Right lung (tissue), 5 donors: ENCODE measurements around the gene SPSB2. TPM values are rescaled to one million over a fixed set of nuclear protein-coding genes. Genes with fewer than 3 reads are reported as not detected.

ENCODE experiments used
- DNase-seq, 2 donors: peaks; one replicate each; pipeline ENCODE4 v3.0.0-alpha.2; 2013
- polyA plus RNA-seq, 5 donors: library from polyadenylated mRNA; unstranded; fragments of 120-200 nt; gene quantifications; one replicate each; pipeline versions ENCODE4 v1.2.1 to v1.2.3, GENCODE V29; 2013; ENCODE audit warnings: inconsistent platforms in 1 of 5, low replicate concordance in 1 of 5; ENCODE audit not compliant: insufficient read length in 5 of 5, insufficient read depth in 1 of 5

SPSB2 gene
- polyA plus RNA-seq, 5 donors, result 4.1 to 17.1 (median 5.6) TPM

- no peak for DNase-seq
Observed at GRCh38 chr12:6834254-6834653, 38.8 kb downstream of the SPSB2 start.

- no peak for DNase-seq
Observed at GRCh38 chr12:6833189-6833890, 39.8 kb downstream of the SPSB2 start.

- no peak for DNase-seq
Observed at GRCh38 chr12:6832125-6832524, 41.0 kb downstream of the SPSB2 start.

DNA sequence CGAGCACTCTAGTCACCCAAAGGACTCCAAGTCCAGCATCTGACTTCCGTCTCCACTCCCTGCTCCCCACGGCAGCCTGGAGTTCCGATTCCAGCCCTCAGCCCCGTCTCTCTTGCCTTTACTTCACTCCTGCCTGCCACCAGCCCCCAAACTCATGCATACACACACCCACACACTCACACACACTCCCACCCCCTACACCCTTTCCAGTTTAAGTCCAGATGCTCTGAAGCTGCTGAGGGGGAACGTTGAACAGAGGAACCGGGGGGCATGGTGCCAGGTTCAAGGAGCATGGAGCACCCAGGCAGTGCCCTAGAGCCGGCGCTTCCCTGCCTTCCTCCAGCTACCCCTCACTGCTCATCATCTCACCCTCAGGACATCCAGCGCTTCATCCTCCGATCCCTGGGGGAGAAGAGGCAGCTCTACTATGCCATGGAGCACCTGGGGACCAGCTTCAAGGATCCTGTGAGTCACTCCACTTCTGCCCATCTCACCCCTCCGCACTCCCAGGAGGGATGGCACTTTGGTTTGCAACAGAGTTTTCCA is 41.6 kb downstream of the SPSB2 start:
- no peak for DNase-seq

GRCh38 chr12:6830999-6831398 is 42.1 kb downstream of the SPSB2 start:
- no peak for DNase-seq

DNA sequence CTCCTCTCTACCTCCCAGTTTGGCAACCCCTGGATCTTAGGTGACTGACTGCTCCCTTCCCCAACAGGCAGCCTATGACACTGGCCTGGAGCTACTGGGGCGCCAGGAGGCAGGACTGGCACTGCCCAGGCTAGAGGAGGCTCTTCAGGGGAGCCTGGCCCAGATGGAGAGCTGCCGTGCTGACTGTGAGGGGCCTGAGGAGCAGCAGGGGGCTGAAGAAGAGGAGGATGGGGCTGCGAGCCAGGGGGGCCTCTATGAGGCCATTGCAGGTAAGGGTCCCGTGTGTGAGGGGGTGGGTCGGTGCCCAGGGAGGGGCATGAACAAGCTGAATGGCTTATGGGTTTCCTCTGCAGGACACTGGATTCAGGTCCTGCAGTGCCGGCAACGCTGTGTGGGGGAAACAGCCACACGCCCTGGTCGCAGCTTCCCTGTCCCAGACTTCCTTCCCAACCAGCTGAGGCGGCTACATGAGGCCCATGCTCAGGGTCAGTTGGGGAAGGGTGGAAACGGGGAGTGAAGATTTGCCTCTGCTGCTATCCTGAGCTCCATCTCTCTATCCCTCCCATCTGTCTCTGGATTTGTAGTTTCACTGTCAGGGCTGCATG is 42.7 kb downstream of the SPSB2 start:
- no peak for DNase-seq

- DNase-seq, result no peak
Observed at GRCh38 chr12:6829536-6830220, 43.4 kb downstream of the SPSB2 start.

GRCh38 chr12:6828781-6829535 is 44.1 kb downstream of the SPSB2 start:
- peak; percentile 37 to 54 for DNase-seq

DNA sequence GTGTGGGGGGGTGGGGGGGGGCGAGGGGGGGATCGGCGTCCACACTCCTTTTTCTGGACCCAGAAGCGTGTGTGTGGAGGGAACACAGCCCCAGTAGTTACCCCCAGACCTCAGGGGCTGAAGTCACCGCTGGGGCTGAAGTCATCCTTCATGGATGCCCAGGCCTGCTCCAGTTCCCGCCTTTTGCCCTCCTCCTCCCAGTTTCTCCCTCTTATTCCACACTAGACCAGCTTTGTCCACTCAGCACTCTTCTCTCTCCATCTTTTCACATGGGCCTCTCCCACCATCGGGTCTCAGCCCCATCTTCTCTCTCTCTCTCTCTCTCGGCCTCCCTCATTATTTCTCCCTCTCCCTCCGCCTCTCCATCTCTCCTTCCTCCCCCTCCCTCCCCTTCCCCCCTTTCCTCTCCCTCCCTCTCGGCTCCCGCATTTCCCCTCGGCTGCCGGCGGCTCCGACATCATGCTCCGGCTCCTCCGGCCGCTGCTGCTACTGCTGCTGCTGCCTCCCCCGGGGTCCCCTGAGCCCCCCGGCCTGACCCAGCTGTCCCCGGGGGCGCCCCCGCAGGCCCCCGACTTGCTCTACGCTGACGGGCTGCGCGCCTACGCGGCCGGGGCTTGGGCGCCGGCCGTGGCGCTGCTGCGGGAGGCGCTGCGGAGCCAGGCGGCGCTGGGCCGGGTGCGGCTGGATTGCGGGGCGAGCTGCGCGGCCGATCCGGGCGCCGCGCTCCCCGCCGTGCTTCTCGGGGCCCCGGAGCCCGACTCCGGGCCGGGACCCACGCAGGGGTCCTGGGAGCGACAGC is 44.9 kb downstream of the SPSB2 start, which contains the start of gene P3H3:
Gene P3H3, plus strand, starts transcription at position 426 of the 799 bp plus-strand sequence. Its CDS starts 34 bp downstream, at position 460.
- peak; percentile 47 to 55 for DNase-seq

DNA sequence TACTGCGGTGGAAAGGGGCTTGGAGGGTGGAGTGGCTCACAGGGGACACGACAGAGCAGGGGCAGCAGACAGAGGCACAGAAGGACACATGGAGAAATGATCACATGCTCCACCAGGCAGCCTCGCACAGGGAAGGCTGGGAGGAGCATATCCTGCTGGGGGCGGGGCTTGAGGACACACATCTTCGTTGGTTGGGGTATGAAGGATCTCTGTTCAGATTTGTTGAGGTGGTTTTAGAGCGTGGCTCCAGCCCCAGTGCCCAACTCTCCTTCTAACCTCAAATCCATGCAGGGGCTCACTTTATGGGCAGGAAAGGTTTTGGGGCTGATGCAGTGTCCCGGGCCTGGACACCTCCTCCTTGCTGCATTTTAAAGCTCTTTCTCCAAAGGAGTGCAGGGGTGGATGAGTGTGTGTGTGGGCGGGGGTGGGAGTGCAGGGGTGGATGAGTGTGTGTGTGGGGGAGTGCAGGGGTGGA is 45.6 kb downstream of the SPSB2 start:
- peak in 1 of 2 donors; percentile 54 for DNase-seq

GRCh38 chr12:6826734-6827436 is 46.2 kb downstream of the SPSB2 start:
- DNase-seq, result no peak

DNA sequence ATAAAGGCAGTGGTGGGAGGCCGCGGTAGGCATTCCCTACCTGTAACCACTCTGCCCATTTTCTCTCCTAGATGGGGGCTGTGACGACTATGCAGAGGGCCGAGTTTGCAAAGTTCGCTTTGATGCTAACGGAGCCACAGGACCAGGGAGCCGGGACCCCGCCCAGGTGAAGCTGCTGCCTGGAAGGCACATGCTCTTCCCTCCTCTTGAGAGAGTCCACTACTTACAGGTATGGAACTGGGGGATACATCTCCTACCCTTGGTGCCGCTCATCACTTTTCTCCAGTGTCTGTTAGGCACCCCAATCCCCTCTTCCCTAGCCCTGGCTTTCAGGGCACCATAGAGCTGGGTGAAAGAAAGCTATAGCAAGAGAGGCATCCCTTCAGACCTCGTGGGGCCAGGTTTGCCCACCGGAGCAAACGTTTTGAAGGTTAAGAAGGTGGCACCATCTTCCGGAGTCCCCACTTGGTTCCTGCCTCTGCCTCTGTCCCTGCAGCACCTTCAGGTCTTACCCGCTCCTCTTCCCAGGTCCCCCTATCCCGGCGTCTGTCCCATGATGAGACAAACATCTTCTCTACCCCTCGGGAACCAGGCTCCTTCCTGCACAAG is 46.9 kb downstream of the SPSB2 start:
- DNase-seq, result no peak

DNA sequence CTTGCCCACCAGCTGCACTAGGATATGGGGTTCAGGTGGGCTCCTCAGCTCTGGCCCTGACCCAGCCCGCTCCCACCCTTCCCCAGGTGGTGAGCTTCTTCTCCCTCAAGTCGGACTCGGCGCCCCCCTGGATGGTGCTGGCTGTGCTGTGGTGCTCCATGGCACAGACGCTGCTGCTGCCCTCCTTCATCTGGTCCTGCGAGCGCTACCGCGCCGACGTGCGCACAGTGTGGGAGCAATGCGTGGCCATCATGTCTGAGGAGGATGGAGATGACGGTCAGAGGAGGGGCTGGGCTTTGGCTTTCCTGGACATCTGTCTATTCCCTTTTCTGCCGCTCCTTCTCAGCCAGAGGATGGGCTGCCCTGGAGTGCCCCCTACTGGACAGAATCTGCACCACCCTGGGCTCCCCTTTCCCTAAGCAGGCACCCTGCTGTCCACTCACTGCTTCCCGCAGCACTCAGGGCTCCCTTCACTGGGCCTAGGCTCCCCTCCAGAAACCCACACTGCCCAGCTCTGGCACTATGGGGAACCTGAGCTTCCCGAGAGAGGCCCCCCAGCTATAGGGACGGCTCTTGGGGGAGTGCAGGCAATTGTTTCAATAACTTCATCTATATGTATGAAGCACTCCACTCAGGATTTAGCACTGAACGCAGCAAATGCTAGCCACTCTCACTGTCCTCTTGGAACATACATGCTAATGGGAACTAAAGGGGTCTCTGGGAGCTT is 47.5 kb downstream of the SPSB2 start:
- DNase-seq, result peak; percentile 77 to 86

DNA sequence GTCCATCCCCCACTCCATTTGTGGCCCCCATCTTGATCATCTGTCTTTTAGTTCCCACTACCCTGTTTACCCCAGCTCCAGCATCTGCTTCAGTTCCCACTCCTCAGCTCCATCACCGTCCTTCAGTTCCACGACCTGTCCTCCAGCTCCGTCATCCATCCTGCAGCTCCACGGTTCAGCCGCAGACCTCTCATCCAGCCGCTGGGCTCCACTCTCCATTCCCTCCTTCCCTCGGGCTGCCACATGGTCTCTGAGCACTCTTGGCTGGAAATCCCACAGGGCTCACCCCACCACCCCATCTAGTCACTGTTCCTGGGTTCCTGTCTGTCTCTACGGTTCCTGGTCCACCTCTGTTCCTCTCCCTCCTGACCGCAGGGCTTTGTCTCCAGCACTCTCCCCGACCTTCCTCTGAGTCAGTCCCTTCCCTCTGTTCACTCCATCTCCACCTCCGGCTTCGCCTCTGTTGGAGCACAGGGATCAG is 48.2 kb downstream of the SPSB2 start:
- no peak for DNase-seq

DNA sequence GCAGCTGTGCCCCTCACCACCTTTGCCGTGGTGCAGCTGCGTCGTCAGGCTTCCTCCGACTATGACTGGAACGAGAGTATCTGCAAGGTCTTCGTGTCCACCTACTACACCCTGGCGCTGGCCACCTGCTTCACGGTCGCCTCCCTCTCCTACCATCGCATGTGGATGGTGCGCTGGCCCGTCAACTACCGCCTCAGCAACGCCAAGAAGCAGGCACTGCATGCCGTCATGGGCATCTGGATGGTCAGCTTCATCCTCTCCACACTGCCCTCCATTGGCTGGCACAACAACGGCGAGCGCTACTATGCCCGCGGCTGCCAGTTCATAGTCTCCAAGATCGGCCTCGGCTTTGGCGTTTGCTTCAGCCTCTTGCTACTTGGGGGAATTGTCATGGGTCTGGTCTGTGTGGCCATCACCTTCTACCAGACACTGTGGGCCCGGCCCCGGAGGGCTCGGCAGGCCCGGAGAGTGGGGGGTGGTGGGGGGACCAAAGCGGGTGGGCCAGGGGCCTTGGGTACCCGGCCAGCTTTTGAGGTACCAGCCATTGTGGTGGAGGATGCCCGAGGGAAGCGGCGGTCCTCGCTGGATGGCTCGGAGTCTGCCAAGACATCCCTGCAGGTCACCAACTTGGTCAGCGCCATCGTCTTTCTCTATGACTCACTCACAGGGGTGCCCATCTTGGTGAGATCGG is 48.9 kb downstream of the SPSB2 start:
- no peak for DNase-seq

- no peak for DNase-seq
Observed at GRCh38 chr12:6823182-6824084, 49.7 kb downstream of the SPSB2 start.
